ENCODE measurements around the gene CD300LD.

DNA sequence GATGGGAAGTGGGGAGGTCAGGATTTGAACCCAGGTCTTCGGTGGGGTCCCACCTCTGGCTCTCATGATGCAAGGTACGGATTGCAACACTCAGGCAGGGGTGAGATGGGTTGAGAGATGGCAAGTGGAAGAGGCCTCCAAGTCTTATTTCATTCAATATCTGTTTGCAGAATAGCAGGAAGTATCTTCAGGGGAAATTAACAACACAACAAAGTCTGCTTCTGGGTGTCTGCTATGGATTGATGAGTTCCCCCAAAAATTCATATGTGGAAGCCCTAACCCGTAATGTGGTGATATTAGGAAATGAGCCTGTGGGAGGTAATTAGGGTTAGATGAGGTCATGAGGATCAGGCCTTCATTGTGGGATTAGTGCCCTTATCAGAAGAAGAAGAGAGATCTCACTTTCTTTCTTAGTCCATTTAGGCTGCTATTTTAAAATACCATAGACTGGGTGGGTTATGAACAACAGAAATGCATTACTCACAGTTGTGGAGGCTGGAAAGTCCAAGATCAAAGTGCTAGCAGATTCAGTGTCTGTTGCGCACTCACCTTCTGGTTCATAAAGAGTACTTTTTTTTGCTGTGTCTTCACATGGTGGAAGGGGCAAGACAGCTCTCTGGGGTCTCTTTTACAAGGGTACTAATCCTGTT, 20.3 kb downstream of the CD300LD start:
- TF ChIP-seq POLR2AphosphoS5 (IDR thresholded peaks at IDR 0.05), result no peak
- TF ChIP-seq, protein P1, sequence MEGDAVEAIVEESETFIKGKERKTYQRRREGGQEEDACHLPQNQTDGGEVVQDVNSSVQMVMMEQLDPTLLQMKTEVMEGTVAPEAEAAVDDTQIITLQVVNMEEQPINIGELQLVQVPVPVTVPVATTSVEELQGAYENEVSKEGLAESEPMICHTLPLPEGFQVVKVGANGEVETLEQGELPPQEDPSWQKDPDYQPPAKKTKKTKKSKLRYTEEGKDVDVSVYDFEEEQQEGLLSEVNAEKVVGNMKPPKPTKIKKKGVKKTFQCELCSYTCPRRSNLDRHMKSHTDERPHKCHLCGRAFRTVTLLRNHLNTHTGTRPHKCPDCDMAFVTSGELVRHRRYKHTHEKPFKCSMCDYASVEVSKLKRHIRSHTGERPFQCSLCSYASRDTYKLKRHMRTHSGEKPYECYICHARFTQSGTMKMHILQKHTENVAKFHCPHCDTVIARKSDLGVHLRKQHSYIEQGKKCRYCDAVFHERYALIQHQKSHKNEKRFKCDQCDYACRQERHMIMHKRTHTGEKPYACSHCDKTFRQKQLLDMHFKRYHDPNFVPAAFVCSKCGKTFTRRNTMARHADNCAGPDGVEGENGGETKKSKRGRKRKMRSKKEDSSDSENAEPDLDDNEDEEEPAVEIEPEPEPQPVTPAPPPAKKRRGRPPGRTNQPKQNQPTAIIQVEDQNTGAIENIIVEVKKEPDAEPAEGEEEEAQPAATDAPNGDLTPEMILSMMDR (IDR thresholded peaks at IDR 0.05), result no peak
